ENCODE measurements around the gene GPNMB. TPM values are rescaled to one million over a fixed set of nuclear protein-coding genes. Genes with fewer than 3 reads are reported as not detected.

GPNMB gene
- total and polyA plus RNA-seq, 2 of the 13 experiments (the other 11 are each of a cell fraction or from before 2014, with no cell fraction given), result 1.1 to 1.6 TPM

DNA sequence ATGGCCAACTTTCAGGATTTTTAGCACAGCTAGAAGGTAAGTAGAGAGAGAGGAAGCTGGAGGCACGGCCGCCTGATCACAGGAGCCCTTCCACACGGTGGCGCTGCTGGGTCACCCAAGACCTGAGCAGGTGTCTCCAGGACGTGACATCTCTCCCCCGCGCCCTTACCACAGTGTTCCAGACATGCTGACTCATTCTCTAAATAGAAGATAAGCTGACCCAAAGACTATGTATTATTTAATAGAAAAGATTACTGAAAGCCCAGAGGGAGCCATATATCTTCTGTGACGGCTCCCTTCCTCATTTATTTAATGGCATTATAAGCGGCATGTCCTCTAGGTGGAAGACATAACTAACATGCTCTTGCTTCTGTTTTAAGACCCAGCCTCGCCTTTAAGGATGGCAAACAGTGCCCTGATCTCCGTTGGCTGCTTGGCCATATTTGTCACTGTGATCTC lies 26.6 kb downstream of the GPNMB start (continued):
- TF ChIP-seq, protein P1, sequence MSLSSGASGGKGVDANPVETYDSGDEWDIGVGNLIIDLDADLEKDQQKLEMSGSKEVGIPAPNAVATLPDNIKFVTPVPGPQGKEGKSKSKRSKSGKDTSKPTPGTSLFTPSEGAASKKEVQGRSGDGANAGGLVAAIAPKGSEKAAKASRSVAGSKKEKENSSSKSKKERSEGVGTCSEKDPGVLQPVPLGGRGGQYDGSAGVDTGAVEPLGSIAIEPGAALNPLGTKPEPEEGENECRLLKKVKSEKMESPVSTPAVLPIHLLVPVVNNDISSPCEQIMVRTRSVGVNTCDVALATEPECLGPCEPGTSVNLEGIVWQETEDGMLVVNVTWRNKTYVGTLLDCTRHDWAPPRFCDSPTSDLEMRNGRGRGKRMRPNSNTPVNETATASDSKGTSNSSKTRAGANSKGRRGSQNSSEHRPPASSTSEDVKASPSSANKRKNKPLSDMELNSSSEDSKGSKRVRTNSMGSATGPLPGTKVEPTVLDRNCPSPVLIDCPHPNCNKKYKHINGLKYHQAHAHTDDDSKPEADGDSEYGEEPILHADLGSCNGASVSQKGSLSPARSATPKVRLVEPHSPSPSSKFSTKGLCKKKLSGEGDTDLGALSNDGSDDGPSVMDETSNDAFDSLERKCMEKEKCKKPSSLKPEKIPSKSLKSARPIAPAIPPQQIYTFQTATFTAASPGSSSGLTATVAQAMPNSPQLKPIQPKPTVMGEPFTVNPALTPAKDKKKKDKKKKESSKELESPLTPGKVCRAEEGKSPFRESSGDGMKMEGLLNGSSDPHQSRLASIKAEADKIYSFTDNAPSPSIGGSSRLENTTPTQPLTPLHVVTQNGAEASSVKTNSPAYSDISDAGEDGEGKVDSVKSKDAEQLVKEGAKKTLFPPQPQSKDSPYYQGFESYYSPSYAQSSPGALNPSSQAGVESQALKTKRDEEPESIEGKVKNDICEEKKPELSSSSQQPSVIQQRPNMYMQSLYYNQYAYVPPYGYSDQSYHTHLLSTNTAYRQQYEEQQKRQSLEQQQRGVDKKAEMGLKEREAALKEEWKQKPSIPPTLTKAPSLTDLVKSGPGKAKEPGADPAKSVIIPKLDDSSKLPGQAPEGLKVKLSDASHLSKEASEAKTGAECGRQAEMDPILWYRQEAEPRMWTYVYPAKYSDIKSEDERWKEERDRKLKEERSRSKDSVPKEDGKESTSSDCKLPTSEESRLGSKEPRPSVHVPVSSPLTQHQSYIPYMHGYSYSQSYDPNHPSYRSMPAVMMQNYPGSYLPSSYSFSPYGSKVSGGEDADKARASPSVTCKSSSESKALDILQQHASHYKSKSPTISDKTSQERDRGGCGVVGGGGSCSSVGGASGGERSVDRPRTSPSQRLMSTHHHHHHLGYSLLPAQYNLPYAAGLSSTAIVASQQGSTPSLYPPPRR (CRISPR knock-in tag; IDR thresholded peaks at IDR 0.05; ENCODE audit: borderline replicate concordance), result peak; percentile 25; the same call in 1 of the 2 replicates
- TF ChIP-seq ZNF776 (CRISPR knock-in tag; IDR thresholded peaks at IDR 0.05) (no peak), SYNCRIP (IDR thresholded peaks at IDR 0.05; ENCODE audit: insufficient read depth, low read depth, low read length) (no peak), SIN3A (IDR thresholded peaks at IDR 0.05; ENCODE audit: borderline replicate concordance, low read depth, low read length) (no peak), ZNF441 (CRISPR knock-in tag; IDR thresholded peaks at IDR 0.05; ENCODE audit: borderline replicate concordance) (0 out of 2 replicates have a peak, but pooled peaks have one; percentile 31), ZNF619 (CRISPR knock-in tag; IDR thresholded peaks at IDR 0.05) (no peak), TCF7 (IDR thresholded peaks at IDR 0.05; ENCODE audit: low read depth) (no peak), MEF2D (CRISPR knock-in tag; IDR thresholded peaks at IDR 0.05) (no peak), ZNF792 (CRISPR knock-in tag; IDR thresholded peaks at IDR 0.05) (no peak), NBN (conservative IDR thresholded peaks at IDR 0.05) (no peak), NCOR1 (IDR thresholded peaks at IDR 0.05; ENCODE audit: borderline replicate concordance, low read length) (no peak), KAT8 (CRISPR knock-in tag; IDR thresholded peaks at IDR 0.05) (peak; percentile 58; the same call in 1 of the 2 replicates), FOXA3 (CRISPR knock-in tag; IDR thresholded peaks at IDR 0.05) (peak; percentile 44; the same call in 1 of the 2 replicates), ZNF343 (CRISPR knock-in tag; IDR thresholded peaks at IDR 0.05) (no peak), YEATS2 (CRISPR knock-in tag; IDR thresholded peaks at IDR 0.05; ENCODE audit: borderline replicate concordance) (peak; percentile 34; the same call in 1 of the 2 replicates), ZNF790 (CRISPR knock-in tag; IDR thresholded peaks at IDR 0.05; ENCODE audit: borderline replicate concordance) (no peak), SMC3 (IDR thresholded peaks at IDR 0.05; ENCODE audit: low read length) (peak; percentile 63), MAF1 (CRISPR knock-in tag; IDR thresholded peaks at IDR 0.05; ENCODE audit: borderline replicate concordance) (no peak), HNF4A (CRISPR knock-in tag; IDR thresholded peaks at IDR 0.05) (0 out of 2 replicates have a peak, but pooled peaks have one; percentile 13), ZFP1 (CRISPR knock-in tag; IDR thresholded peaks at IDR 0.05) (no peak), POLR2A (IDR thresholded peaks at IDR 0.05; ENCODE audit: insufficient read depth in 1 of 2, low read depth in 2 of 2, low read length in 2 of 2) (no peak)
- TF ChIP-seq, protein P2, sequence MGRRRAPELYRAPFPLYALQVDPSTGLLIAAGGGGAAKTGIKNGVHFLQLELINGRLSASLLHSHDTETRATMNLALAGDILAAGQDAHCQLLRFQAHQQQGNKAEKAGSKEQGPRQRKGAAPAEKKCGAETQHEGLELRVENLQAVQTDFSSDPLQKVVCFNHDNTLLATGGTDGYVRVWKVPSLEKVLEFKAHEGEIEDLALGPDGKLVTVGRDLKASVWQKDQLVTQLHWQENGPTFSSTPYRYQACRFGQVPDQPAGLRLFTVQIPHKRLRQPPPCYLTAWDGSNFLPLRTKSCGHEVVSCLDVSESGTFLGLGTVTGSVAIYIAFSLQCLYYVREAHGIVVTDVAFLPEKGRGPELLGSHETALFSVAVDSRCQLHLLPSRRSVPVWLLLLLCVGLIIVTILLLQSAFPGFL (CRISPR knock-in tag; IDR thresholded peaks at IDR 0.05), result no peak
- TF ChIP-seq, protein P3, sequence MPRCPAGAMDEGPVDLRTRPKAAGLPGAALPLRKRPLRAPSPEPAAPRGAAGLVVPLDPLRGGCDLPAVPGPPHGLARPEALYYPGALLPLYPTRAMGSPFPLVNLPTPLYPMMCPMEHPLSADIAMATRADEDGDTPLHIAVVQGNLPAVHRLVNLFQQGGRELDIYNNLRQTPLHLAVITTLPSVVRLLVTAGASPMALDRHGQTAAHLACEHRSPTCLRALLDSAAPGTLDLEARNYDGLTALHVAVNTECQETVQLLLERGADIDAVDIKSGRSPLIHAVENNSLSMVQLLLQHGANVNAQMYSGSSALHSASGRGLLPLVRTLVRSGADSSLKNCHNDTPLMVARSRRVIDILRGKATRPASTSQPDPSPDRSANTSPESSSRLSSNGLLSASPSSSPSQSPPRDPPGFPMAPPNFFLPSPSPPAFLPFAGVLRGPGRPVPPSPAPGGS (CRISPR knock-in tag; IDR thresholded peaks at IDR 0.05), result no peak
- TF ChIP-seq, protein P4, sequence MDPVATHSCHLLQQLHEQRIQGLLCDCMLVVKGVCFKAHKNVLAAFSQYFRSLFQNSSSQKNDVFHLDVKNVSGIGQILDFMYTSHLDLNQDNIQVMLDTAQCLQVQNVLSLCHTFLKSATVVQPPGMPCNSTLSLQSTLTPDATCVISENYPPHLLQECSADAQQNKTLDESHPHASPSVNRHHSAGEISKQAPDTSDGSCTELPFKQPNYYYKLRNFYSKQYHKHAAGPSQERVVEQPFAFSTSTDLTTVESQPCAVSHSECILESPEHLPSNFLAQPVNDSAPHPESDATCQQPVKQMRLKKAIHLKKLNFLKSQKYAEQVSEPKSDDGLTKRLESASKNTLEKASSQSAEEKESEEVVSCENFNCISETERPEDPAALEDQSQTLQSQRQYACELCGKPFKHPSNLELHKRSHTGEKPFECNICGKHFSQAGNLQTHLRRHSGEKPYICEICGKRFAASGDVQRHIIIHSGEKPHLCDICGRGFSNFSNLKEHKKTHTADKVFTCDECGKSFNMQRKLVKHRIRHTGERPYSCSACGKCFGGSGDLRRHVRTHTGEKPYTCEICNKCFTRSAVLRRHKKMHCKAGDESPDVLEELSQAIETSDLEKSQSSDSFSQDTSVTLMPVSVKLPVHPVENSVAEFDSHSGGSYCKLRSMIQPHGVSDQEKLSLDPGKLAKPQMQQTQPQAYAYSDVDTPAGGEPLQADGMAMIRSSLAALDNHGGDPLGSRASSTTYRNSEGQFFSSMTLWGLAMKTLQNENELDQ (CRISPR knock-in tag; IDR thresholded peaks at IDR 0.05; ENCODE audit: borderline replicate concordance), result no peak

Measured in HepG2 (cell line).